Measurements from ENCODE around the gene CD6.

The CD6 gene

DNA sequence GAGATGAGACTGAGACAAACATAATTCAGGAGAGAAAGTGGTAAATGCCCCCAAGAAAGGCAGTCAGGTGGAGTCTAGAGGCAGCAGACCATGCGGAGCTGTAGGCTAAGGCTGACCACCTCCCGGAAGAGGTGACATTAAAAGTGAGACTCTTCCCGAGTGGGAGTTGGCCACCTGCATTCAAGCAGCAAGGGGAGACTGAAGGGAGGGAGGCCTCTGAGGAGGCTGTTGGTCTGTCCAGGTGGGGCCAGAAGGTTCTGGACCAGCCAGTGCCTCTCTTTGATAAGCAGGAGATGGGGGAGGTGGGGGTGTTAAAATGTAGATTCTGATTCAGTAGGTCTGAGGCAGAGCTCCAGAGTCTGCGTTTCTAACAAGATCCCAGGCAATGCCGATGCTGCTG lies 37.5 kb downstream of the CD6 start:
- no peak for DNase-seq (ENCODE audit: low spot score)

DNA sequence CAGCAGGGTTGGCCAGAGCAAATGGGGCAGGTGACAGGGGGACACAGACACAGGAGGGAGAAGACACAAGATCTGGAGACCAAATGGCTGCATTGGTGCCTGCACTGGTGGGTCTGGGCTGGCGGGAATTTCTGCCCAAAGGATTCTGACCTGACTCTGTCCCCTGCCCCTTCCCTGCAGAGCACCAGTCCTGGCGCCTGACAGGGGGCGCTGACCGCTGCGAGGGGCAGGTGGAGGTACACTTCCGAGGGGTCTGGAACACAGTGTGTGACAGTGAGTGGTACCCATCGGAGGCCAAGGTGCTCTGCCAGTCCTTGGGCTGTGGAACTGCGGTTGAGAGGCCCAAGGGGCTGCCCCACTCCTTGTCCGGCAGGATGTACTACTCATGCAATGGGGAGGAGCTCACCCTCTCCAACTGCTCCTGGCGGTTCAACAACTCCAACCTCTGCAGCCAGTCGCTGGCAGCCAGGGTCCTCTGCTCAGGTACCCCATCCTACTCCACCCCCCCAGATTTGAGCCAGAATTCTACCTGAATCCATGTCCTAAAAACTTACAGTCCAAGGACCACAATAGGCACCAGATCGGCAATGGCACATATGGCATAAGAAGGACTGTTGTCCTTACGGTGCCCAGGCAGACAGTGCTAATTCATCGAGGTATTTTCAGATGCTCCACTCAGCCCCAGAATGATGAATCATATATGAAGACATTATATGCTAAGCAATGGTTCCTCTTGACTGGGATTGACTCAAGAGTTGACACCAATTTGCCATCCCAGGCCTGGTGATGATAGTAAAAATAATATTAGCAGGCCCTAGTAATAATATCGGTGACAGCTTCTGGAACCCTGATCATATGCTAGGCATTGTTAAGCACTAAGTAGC lies 38.2 kb downstream of the CD6 start:
- DNase-seq (ENCODE audit: low spot score), result no peak

DNA sequence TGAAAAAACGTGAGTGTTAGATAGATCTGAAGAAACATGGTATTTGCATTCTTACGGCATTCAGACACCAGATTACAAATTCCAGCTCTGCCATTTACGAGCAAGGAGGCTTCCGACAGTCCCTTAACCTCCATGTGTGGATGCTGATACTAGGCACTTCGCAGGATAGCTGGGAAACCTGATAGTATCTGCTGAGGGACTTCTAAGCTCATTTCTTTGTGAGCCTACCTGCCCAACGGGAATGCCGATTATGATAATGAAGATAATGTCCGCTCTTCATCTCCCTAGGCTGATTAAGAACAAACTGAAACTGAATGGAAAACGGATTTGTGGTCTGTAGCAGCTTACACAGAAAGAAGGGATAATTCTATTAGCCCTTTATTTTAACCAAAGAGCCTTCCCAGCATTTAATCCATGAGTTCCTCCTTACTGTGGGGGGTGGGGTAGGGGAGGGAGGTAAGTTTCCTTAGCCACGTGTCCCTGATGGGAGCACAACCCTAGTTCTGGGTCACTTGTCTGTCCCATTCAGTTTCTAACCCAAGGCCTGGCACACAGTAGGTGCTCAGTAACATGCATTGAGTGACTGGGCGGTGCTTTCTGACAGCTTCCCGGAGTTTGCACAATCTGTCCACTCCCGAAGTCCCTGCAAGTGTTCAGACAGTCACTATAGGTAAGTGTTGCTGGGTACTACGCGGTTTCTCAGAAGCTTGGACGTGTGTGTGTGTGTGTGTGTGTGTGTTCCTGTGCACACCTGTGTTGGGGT lies 39.2 kb downstream of the CD6 start:
- no peak for DNase-seq (ENCODE audit: low spot score)

DNA sequence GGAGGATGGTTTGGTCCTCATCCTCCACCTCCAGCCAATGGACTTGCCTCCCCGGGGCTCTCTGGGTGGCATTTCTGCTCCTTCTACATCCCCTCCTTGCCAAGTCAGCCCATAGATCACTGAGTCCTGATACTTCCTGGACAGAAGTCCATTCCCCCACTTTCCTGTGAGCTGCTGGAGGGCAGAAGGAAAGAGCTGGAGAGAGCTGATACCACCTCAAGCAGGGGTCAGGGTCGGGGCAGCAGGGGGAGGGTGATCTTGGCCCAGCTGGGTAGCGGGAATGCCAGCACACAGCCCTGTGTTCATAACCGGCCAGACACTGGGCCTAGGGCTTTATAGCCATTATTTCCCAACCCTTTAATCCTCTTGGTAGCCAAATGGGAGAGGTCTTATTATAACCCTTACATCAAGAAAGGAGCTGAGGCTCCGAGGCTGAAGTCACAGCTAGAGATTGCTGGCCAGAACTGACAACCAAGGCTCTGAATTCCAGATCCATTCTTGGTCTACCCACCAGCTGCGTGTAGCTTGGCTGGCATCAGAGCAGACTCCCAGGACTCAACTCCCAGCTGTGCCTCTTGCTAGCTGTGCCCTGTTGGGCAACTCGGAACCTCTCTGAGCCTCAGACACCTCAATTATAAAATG lies 39.9 kb downstream of the CD6 start:
- DNase-seq (ENCODE audit: low spot score), result no peak

DNA sequence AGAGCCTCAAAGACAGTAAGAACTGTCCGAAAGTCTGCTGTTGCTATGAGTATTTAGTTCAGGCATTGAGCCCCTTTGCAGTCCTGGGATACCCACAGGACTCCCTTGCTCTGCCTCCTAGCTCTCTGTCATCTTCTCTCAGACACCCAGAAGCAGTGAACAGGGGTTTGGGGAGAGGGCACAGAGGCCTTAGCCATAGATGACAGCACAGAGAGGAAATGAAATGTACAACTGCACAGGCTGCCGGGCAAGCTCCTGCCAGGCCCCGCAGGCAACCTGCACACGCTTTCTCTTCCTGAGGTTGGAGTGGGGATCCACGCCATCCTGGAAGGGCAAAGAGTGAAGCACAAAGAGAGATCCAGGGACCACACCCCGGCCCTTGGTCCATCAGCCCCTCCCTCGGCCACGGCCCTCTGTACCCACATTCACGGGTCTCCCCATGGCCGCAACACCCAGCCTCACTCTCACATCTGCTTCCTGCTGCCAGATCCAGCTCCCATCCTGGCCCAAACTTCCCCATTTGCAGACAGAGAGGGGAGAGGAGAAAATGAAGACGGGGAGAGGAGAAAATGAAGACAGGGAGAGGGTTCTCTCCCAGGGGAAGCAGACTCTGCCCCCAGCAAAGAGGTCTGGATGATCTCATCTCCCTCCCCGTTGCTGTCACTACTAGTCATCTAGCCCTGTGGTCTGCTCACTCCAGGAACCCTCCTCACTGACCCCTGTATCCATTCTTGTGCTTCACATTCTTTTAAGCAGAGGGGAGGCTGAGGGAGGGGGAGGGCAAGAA lies 40.7 kb downstream of the CD6 start:
- no peak for DNase-seq (ENCODE audit: low spot score)

DNA sequence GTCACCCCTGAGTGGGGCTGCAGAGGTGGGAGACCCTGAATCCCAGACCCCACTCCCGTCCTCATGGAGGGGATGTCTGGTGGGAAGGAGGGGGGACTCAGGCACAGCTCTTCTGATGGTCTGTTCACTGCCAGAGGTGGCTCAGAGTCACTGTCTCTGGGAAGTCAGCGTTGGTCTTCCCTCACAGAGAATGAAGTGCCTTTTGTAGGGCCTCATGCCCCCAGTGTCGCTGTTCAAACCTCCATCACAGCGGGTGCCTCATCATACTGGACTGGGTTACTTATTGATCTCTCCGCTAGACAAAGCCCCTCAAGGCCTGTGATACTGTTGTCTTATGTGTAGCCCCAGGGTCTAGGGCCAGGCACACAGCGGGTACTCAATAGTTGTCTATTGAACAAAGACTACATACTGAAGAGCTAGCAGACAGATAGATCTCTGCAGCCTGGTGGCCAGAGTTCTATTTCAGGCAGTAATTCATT lies 41.3 kb downstream of the CD6 start:
- no peak for DNase-seq (ENCODE audit: low spot score)

DNA sequence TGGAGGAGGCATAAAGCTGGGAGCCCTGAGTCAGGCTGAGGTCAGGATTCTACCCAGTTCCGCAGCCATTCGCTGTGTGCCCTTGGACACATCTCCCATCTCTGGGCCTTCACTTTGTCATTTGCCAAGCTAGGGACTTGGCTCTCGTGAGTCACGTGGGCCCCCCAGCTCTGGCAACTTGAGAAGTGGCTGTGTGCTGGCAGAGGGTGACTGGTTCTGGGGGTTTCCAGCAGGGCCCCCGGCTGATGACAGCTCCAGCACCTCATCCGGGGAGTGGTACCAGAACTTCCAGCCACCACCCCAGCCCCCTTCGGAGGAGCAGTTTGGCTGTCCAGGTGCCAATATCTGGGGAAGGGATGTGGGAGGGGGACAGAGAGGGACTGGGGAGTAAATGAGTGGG lies 46.6 kb downstream of the CD6 start:
- DNase-seq (ENCODE audit: low spot score), result no peak

DNA sequence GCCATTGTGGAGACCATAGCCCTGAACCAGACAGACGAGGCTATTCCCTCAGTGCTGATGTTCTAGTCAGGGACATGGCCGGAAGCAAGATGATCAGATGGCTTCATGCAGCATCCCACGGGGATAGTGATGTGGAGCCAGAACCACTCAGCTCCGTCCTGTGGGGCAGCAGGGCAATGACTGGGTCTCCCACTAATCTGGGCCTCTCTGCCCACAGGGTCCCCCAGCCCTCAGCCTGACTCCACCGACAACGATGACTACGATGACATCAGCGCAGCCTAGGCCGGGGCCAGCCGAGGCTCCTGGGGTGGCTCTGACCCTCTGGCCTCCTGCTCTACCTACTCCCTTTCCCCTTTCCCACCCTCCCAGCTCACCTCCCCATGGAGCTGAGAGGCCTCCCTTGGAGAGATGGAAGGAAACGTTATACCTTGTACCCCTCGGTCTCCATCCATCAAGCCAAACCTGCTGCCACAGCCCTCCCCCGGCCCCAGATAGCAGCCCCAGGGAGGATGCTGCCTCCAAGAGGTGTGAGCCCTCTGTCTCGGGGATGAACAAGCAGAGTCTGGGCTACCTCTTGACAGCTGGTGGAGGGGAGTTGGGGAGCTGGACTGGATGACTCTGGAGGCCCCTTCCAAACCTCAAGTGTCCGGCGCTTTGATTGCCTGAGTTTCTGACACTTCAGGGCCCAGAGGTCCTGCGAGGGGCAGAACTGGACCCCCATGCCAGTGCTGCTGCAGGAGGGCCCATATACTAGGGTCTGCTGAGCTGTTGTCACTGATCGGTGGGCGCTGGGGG lies 47.8 kb downstream of the CD6 start:
- no peak for DNase-seq (ENCODE audit: low spot score)

DNA sequence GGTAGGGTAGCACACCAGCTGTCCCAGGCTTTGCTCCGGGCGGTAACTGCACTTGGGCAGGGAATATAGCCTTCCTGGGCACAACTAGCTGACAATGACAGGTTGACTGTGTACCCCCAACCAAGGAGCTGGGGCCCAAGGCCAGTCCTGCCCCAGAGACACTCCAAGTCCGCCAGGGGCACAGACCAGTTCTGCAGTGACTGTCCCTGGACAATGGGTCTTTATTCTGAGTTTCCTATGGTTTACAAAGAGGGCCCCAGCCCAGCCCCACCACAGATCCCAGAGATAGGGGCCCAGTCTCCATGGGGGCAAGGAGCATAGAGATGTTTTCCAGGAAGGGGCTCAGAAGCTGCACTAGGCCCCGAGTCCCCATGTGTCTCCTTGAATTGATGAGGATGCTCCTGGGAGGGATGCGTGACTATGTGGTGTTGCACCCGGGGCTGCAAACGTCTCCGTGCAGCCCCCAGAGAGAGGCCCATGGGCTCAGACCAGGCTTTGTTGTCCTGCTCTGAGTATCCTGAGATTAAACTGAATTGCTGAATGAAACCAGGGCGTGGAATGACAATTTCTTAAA lies 48.4 kb downstream of the CD6 start:
- no peak for DNase-seq (ENCODE audit: low spot score)

DNA sequence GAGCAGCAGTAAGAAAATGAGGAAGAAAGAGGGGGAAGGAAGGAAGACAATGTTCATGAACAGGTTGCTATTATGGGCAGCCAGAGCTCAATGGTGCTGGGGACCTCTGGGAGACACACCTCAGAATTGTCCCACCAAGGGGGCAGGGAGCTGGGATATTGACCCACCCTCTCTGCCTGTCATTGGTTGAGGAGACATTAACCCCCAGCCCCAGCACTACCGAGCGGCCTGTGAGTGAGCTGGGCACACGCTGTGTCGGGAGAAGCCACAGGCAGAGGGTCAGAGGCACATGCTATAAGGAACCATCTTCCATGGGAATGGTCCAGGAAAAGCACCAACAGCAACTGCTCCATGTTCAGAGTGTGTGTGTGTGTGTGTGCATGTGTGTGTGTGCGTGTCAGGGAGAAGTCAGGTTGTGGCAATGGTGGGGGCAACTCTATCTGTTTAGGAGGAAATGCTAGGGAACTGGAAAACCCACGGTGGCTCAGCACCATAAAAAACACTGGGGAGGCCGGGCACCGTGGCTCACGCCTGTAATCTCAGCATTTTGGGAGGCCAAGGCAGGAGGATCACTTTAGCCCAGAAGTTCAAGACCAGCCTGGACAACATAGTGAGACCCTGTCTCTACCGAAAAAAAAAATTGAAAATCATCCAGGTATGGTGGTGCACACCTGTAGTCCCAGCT lies 49.2 kb downstream of the CD6 start:
- no peak for DNase-seq (ENCODE audit: low spot score)

DNA sequence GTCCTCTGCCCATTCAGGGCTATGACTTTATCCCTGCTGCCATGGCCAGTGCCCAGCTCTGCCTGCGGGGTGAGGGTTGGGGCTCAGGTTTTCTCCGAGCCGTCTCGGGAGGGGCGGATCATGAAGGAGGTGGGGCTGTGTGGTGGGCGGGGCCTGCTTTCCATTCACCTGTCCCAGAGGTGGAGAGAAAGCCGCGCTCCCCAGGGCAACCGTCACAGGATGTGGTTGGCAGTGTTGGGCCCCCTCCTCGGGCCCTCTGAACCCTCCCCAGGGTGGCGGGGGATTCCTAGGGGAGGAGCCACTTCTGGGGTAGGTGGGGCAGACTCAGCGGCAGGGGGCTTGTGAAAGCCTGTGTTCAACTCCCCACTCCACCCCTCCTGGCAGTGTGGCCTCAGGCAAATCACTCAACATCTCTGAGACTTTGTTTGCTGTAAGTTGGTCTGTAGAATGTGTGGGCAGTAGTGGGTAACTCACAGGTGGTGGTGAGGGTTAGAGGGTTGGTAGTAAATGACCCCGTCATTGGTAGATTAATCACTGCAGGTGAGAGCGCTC lies 50.3 kb downstream of the CD6 start:
- DNase-seq (ENCODE audit: low spot score), result no peak

DNA sequence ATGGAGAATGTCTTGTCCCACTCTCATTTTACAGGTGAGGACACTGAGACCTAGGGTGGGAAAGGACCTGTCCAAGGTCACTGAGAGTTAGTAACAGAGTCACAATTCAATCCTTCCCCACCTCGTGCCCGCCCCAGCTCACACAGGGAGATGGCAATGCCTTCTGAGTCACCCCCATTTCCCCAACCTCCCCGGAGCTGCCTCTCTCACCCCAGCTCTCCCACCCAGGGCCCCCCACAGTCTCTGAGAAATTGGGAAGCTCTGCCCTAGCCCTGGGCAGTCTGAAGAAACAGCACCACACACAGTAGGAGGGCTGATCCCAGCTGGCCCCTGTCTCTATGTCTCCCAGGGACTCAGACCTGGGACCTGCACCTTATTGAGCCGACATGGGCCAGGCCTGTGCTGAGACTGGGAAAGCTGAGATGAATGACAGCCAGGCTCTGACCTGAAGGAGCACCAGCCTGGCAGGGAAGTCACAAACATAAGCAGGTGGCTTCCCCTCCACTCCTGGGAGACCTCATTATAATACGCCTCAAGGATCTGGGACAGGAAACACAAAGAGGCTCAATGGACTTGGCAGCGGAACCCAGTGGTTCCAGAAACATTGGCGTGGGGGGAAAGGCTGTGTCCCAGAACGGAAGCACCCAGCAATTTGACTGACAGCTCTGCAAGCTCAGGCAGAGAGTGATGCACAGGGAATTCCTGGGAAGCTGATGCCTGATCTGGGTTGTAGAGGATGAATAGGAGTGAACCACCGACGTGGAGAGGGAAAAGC lies 51.0 kb downstream of the CD6 start:
- no peak for DNase-seq (ENCODE audit: low spot score)

DNA sequence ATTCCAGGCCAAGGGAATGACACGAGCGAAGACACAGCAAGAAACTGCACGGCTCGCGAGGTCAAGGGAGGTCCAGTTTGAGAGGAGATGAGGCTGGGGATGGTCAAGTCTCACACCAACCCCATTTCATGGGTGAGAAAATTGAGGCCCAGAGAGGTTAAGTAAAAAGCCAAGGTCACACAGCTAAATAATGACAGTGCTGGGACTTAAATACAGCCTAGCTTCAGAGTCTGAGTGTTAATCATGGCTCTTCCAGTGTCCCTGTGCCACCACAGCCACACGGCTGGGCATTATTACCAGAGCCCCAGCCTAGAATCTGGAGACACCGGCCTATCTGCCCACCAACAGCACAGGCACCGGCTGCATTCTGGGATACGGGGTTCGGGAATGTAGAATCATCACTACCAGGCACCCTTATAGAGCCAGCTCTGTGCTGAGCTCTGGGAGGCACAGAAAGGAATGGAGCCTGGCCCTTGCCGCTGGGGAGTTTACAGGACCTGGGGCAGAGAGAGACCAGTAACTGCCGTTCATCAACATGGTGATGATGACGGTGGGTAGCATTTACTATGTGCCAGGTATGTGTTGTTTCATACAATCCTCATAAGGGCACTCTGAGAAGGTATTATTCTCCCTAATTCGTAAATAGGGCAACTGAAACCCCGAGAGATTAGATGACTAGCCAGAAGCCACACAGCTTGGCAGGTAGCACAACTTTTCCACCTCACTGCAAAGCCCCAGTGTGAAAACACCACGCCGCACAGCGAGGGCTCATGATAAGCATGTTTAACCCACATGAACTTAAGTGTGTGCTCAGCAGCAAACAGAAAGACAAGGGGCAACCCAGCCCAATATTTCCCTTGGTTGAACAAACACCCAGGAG lies 51.8 kb downstream of the CD6 start:
- DNase-seq (ENCODE audit: low spot score), result no peak

DNA sequence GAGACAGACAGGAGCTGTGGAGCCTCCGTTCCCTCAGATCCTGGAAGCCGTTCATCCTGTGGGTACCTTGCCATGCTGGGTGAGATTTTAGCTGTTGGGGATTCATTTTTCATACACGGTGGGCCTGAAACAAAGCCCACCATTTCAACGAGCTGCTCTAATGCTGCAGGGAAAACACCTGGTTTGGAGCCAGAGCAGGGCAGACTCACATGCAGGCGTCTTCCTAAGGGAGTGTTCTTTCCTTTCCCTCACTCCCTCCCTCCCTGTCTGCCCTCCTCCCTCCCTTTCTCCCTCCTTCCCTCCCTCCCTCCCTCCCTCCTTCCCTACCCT lies 52.5 kb downstream of the CD6 start:
- DNase-seq (ENCODE audit: low spot score), result no peak

DNA sequence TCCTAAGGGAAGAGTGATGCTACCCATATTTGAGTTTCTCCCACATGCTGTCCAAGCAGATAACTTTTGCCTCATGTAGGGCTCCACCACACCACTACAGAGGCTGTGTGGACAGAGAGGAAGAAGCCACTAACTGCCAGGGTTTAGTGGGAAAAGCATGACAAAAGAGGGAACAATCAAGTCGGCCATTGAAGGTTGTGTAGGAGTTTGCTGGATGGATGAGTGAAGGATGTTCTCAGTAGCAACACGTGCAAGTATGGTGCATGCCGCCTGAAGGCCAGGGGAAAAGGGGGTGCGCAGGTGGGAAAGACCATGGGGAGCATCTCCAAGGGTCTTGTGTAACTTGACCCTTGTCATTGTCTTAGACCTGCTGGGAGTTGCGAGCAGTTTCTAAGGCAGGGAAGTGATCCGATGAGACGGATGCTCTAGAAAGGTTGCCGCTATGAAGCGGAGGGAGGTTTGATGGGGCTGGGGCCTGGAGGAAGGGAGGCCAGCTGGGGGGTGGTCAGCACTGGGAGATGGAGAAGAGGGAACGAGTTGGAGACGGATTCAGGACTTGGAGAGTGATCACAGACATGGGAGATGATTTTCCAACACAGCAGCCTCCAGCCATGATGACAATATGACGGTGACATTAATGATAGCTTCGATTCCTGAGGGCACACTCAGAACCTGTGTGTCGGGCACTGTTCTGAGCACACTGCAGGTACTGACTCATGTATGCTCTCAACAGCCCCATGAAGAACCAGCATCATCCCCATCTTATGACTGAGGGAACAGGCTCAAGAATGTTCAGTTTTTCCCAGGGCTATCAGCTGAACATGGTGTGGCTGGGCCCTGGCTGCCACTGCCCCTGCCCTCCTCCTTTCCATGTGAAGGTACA lies 53.7 kb downstream of the CD6 start:
- DNase-seq (ENCODE audit: low spot score), result no peak

DNA sequence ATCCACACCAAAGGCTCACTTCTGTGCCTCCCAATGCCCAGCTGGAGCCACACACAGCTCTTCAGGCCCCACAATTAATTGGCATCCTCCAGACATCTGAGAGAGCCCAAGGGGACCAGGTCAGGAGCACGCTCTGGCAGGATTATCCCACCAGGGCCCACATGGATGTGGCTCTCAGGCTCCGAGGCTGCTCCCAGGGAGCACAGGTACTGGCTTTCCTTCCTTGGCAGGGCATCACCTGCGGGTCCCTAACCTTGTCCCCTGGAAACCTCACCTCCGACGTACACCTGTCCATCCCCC lies 54.3 kb downstream of the CD6 start:
- no peak for DNase-seq (ENCODE audit: low spot score)

All from LoVo (cell line).